Activated CD4-positive, CD25-positive, alpha-beta regulatory T cell (primary cell): ENCODE data around the gene SPX.

Experiments used
- DNase-seq, 4 experiments: peaks; one replicate each; lab custom pipeline; 2025; lab: John Stamatoyannopoulos, UW

The SPX gene

GRCh38 chr12:21538061-21538653 lies 12.1 kb downstream of the SPX start:
- no peak for DNase-seq

DNA sequence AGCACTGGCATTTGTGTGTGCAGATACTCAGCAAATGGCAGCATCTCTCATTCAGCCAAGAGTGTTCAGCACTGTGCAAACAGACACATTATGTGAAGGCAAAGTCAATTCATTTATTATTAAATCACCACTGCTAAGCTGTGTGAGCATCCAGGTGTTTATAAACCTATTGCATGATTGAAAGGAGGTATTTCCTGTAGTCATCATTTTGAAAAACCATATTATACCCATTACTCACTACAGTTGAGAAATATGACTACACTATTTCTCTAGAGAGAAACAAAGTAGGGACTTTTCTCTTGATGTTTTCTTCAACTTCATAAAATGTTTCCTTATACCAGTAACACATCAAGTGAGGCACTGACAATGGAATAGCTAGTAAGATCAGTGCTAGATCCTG lies 13.7 kb downstream of the SPX start:
- no peak for DNase-seq

DNA sequence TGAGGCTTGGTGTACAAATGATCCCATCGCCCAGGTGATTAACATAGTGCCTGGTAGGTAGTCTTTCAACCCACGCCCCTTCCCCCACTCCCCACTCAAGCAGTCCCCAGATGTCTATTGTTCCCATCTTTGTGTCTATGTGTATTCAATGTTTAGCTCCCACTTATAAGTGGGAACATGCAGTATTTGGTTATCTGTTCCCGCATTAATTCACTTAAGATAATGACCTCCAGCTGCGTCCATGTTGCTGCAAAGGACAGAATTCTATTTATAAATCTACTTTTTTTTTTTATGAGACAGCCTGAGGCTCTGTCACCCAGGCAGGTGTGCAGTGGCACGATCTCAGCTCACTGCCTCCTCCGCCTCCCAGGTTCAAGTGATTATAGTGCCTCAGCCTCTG lies 15.7 kb downstream of the SPX start:
- no peak for DNase-seq

- DNase-seq = no peak
Observed at GRCh38 chr12:21542403-21542802, 16.3 kb downstream of the SPX start.

GRCh38 chr12:21543151-21543550 lies 17.1 kb downstream of the SPX start:
- DNase-seq = no peak

- DNase-seq = no peak
Observed at GRCh38 chr12:21545557-21545956, 19.5 kb downstream of the SPX start.

GRCh38 chr12:21546716-21547115 lies 20.6 kb downstream of the SPX start:
- no peak for DNase-seq

DNA sequence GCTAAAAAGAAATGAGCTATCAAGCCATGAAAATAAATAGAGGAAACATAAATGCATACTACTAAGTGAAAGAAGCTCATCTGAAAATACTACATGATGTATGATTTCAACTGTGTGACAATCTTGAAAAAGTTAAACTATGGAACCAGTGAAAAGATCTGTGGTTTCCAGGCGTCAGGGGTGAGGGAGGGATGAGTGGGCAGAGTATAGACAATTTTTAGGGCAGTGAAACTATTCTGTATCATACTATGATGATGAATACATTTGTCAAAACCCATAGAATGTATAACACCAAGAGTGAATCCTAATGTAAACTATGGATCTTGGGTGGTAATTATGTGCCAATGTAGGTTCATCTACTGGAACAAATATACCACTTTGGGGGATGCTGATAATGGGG lies 21.3 kb downstream of the SPX start:
- no peak for DNase-seq

GRCh38 chr12:21551841-21552465 lies 25.9 kb downstream of the SPX start:
- DNase-seq = no peak

- DNase-seq = no peak
Observed at GRCh38 chr12:21552635-21553328, 26.7 kb downstream of the SPX start.

GRCh38 chr12:21553329-21553675 lies 27.2 kb downstream of the SPX start:
- DNase-seq = no peak

GRCh38 chr12:21558100-21558679 lies 32.1 kb downstream of the SPX start:
- DNase-seq = no peak

GRCh38 chr12:21559855-21560569 lies 33.9 kb downstream of the SPX start:
- DNase-seq = no peak

DNA sequence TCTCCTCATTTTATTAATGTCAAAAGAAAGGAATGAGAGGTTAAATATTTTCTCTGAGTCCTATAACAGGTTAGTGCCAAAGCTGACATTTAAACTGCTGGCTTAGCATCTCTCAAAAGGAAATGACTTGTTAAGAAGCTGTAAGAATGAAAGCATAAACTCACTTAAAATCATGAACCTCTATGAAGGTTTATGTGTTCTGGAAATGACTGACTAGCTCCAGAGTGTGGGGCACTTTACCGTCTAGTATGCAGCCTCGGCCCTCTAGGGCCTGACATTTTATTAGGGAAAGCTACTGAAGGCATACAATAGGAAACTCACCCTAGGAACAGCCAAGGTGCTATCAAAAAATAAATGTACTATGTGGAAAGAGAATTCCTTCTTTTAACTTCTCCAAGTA lies 35.1 kb downstream of the SPX start:
- no peak for DNase-seq

DNA sequence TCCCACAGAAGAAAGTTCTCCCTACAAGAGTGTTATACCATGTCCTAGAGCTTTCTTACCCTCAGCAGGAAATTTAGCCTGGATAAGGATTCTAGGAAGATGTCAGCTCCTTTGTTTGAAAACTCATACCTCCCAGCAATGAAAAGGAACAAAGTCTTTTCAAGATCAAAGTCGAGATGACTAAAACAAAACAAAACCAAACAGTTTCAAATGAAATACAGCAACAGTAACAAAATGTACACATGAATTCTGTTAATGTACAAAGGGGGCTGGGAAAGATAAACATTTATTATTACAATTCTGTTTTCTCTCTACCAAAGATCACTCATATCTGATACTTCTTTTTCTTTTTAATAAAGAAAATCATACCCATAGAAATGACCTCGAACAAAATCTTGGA lies 36.8 kb downstream of the SPX start:
- no peak for DNase-seq

DNA sequence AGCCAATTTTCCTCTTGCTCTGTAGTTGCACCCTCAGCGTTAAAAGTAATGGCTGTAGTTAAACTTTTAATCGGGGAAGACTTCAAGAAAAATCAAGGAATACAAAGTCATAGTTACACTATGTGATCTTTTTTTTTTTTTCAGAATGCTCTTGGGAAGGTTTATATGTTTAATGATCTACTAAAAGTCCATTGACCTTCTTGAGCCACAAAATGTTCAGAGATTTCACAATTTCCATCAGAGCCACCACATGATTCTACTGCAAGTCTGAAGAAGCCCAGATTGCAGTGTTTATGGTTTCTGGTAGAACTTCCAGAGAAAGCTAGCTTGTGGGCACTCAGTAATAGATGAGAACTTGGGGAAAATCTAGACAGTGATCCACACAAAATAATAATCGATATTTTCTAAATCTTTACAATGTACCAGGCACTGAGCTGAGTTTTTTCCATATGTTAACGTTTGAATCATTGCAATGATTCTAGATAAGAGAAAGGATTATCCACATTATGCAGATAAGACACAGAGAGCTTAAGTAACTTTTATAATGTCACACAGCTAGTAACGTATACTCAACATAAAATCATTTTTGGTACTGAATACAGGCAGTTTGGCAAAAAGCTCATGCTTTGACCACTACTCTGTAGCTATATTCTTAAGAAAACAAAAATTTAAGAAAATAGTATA lies 40.3 kb downstream of the SPX start:
- no peak for DNase-seq

- no peak for DNase-seq
Observed at GRCh38 chr12:21566907-21567394, 40.9 kb downstream of the SPX start.

DNA sequence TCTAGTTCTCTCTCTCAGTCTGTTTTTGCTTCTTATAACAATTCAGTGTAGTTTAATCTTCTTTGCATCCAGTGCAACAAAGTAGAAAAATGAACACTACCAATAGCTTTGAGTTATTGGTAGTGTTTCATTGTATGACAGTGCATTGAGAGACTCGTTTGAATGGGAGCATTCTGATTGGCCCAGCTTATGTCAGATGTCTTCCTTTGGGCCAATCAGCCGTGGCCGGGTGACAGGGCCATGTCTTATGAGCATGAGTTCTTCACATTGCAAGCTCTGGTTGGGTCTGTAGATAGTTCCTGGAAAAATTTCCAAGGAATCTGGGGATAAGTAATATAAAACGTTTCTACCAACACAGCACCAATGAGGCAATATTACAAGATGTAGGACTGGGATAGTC lies 42.0 kb downstream of the SPX start:
- no peak for DNase-seq

DNA sequence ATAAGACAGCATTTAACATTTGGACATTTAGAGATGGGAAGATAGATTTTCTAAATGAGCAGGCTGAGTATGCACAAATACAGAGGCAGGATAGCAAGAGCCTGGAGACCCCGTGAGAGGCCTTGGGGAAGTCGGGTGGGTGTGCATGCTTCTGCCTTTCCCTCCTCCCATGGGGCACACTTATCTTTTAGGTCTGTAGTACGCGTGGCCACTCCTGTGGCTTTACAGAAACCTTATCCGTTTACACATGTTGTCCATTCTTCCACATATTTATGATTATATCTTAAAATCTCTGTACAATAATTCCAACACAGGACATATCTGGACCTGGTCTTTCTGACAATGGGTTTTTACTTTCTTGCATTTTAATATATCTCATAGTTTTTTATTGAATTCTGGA lies 45.0 kb downstream of the SPX start:
- DNase-seq = no peak

GRCh38 chr12:21573733-21574358 lies 47.8 kb downstream of the SPX start:
- no peak for DNase-seq

DNA sequence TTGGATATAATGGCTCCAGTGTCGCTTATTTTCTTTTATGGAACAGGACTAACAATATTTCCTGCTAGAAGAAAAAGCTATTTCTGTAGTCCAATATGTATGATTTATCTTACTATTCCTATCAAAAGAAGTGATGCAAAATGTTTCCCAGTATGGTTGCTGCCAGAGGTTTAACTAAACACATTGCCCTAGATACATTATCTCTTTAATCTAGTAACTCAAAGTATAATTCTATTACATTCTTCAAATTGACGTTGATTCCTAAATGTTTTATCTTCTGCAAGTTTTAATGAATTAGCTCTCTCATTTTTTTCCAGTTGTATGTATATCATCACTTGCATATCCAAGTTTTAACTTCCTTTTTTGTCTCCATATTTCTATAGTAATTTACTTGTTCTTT lies 50.3 kb downstream of the SPX start:
- no peak for DNase-seq

DNA sequence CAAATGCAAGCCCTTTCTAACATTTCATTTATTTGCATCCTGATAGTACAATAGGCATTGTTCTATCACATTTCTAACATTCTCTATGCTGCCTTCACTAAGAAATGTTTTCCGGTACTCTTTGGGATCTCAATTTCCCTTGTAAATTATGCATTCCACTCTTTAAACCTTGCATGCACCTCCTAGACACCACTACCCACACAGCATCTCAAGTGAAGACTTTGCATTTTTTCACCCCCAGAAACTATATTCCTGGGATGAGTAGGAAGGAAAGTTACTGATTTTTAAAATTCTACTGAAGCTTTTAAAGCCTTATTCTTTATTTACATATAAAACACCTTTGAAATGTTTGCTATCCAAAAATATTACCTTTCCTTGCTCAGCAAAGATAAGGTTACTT lies 51.4 kb downstream of the SPX start:
- DNase-seq = no peak
